DLD1 (cell line): ENCODE data around the gene ARHGAP6.

Experiments
- in situ Hi-C: cut with HindIII; loops from 2 replicates; pipeline ENCODE4 v1.10.0; 2017; ENCODE audit warnings: low sequenced_read_pairs

The ARHGAP6 gene

GRCh38 chrX:11434607-11435006 lies 231.1 kb downstream of the ARHGAP6 start:
- in situ Hi-C loops, result no loop called here

GRCh38 chrX:11431786-11432185 lies 233.9 kb downstream of the ARHGAP6 start:
- in situ Hi-C loops, result no loop called here

- in situ Hi-C loops, result no loop called here
These were observed 235.4 kb downstream of the ARHGAP6 start for GRCh38 chrX:11430271-11430670.

GRCh38 chrX:11429538-11430085 lies 236.1 kb downstream of the ARHGAP6 start:
- in situ Hi-C loops, result no loop called here

- in situ Hi-C loops, result no loop called here
These were observed 238.2 kb downstream of the ARHGAP6 start for GRCh38 chrX:11427453-11428071.

- in situ Hi-C loops, result no loop called here
These were observed 238.8 kb downstream of the ARHGAP6 start for GRCh38 chrX:11426712-11427452.

- in situ Hi-C loops, result no loop called here
These were observed 240.6 kb downstream of the ARHGAP6 start for GRCh38 chrX:11424903-11425674.

- in situ Hi-C loops, result no loop called here
These were observed 241.8 kb downstream of the ARHGAP6 start for GRCh38 chrX:11423949-11424348.

GRCh38 chrX:11423362-11423818 lies 242.3 kb downstream of the ARHGAP6 start:
- in situ Hi-C loops, result no loop called here

- in situ Hi-C loops, result no loop called here
These were observed 243.2 kb downstream of the ARHGAP6 start for GRCh38 chrX:11422525-11422857.

- in situ Hi-C loops, result no loop called here
These were observed 243.8 kb downstream of the ARHGAP6 start for GRCh38 chrX:11421805-11422524.

GRCh38 chrX:11420851-11421250 lies 244.9 kb downstream of the ARHGAP6 start:
- in situ Hi-C loops, result no loop called here

- in situ Hi-C loops, result no loop called here
These were observed 246.6 kb downstream of the ARHGAP6 start for GRCh38 chrX:11419102-11419501.

GRCh38 chrX:11416600-11416999 lies 249.1 kb downstream of the ARHGAP6 start:
- in situ Hi-C loops, result no loop called here

- in situ Hi-C loops, result no loop called here
These were observed 251.6 kb downstream of the ARHGAP6 start for GRCh38 chrX:11414091-11414490.

- in situ Hi-C loops, result no loop called here
These were observed 252.8 kb downstream of the ARHGAP6 start for GRCh38 chrX:11412715-11413623.

GRCh38 chrX:11409957-11410356 lies 255.8 kb downstream of the ARHGAP6 start:
- in situ Hi-C loops, result no loop called here

- in situ Hi-C loops, result no loop called here
These were observed 256.9 kb downstream of the ARHGAP6 start for GRCh38 chrX:11408783-11409182.

- in situ Hi-C loops, result no loop called here
These were observed 257.7 kb downstream of the ARHGAP6 start for GRCh38 chrX:11408109-11408405.
